GM12874 (cell line): ENCODE data around the gene RMDN2.

Experiments used
- TF ChIP-seq, protein P1 (sequence below): IDR thresholded peaks from 2 replicates; pipeline ENCODE4 v1.5.1; 2011; ENCODE audit warnings: low read depth, mild to moderate bottlenecking, control low read depth, low read length, moderate library complexity; ENCODE audit not compliant: insufficient read depth

The RMDN2 gene

GRCh38 chr2:37882036-37882435, 43.1 kb upstream of the RMDN2 start:
- TF ChIP-seq, protein P1, sequence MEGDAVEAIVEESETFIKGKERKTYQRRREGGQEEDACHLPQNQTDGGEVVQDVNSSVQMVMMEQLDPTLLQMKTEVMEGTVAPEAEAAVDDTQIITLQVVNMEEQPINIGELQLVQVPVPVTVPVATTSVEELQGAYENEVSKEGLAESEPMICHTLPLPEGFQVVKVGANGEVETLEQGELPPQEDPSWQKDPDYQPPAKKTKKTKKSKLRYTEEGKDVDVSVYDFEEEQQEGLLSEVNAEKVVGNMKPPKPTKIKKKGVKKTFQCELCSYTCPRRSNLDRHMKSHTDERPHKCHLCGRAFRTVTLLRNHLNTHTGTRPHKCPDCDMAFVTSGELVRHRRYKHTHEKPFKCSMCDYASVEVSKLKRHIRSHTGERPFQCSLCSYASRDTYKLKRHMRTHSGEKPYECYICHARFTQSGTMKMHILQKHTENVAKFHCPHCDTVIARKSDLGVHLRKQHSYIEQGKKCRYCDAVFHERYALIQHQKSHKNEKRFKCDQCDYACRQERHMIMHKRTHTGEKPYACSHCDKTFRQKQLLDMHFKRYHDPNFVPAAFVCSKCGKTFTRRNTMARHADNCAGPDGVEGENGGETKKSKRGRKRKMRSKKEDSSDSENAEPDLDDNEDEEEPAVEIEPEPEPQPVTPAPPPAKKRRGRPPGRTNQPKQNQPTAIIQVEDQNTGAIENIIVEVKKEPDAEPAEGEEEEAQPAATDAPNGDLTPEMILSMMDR: no peak

GRCh38 chr2:37883518-37883917, 41.6 kb upstream of the RMDN2 start:
- TF ChIP-seq, protein P1: no peak

- TF ChIP-seq, protein P1: no peak
These were observed 39.6 kb upstream of the RMDN2 start for GRCh38 chr2:37885329-37885993.

- TF ChIP-seq, protein P1: no peak
These were observed 38.3 kb upstream of the RMDN2 start for GRCh38 chr2:37886745-37887144.

GRCh38 chr2:37887286-37887685, 37.8 kb upstream of the RMDN2 start:
- TF ChIP-seq, protein P1: no peak

GRCh38 chr2:37890893-37891495, 34.1 kb upstream of the RMDN2 start:
- TF ChIP-seq, protein P1: peak; percentile 80

GRCh38 chr2:37891846-37892435, 33.1 kb upstream of the RMDN2 start:
- TF ChIP-seq, protein P1: no peak
